SK-N-MC (cell line): ENCODE measurements around the gene ECSIT.

ENCODE experiments used
- EZH2 ChIP-seq: fragments of 200-600 bp; sonication (generic); IDR thresholded peaks from one replicate; pipeline ENCODE4 v1.6.1; 2017; ENCODE audit warnings: antibody characterized with exemption
- POLR2AphosphoS5 ChIP-seq: IDR thresholded peaks from 2 replicates; pipeline ENCODE4 v1.6.1; 2012; ENCODE audit warnings: mild to moderate bottlenecking, low read depth, low read length, borderline replicate concordance

DNA sequence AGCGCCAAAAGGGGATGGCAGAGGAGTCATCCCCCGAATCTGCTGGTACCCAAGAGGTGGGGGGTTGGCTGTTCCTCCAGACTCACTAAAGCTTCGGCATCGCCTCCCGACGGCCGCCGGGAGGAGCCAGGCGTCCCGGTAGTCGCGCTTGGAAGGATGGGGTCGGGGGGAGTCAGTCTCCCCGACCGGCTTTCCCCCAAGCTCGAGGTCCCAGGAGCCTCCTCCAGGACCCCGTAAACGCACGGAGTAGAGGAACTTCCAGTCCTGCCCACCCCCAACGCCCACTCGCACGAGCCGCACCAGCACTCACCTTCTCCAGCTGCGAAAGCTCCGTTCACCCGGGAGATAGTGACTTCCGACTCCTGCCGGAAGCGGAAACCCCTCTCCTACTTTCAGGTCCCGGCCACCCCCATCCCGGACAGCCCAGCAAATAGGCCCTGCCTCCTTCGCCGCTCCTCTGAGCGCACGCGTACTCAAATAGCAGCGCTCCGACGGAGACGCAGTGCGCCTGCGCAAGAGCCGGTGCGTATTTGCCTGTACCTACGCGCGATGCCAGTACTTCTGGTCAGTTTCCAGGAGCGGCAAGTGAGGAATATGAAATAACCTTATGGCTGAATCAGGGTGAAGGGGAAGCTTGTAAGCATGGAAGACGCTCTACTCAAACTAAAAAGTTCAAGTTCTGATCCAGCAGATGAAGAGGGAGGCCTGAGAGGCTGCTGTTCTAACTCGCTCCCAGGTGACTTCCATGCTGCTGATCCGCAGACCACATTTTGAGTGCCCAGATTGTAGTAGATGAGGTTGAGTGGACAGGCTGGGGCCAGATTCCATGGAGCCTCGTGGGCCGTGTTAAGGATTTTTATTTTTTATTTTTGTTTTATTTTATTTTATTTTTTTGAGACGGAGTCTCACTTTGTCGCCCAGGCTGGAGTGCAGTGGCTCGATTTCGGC, 30.2 kb upstream of the ECSIT start, which contains the start of gene ELOF1:
- TF ChIP-seq POLR2AphosphoS5 (peak; percentile 98), EZH2 (no peak)
